Hepatocyte (in vitro differentiated cells): ENCODE measurements around the gene KRT8.

ENCODE experiments used
- CTCF ChIP-seq: fragments of 200-600 bp; sonication (generic); IDR thresholded peaks from 2 replicates; pipeline ENCODE4 v1.5.1; 2016; ENCODE audit warnings: antibody characterized with exemption, mild to moderate bottlenecking; ENCODE audit not compliant: poor library complexity
- EZH2 ChIP-seq: fragments of 200-600 bp; sonication (generic); IDR thresholded peaks from 2 replicates; pipeline ENCODE4 v1.6.1; 2016; ENCODE audit warnings: antibody characterized with exemption, mild to moderate bottlenecking, borderline replicate concordance
- EZH2phosphoT487 ChIP-seq: fragments of 200-600 bp; sonication (generic); IDR thresholded peaks from one replicate; pipeline ENCODE4 v1.6.1; 2018; ENCODE audit warnings: antibody characterized with exemption, mild to moderate bottlenecking, low read depth, moderate library complexity; ENCODE audit not compliant: unreplicated experiment, severe bottlenecking

- no peak for TF ChIP-seq CTCF
- TF ChIP-seq EZH2: no peak
- TF ChIP-seq EZH2phosphoT487: no peak
These were observed 9.1 kb downstream of the KRT8 start for GRCh38 chr12:52895726-52896189.
